DMS114 treated with DMSO at 0.1 percent for 48 hours (cell line): Measurements from ENCODE around the gene ADCY3.
A peak's percentile ranks its signal among the peaks of the same experiment; 100 is the strongest.
"Not testable (repeated sequence)": the region's sequence is repeated elsewhere in the genome, so short reads cannot be mapped to it uniquely, and the experiment has no call there.

ENCODE experiments used
- DNase-seq: peaks from one replicate; lab custom pipeline; 2025; ENCODE audit not compliant: unreplicated experiment; lab: John Stamatoyannopoulos, UW

Gene ADCY3

GRCh38 chr2:24819442-24820174 is 100.4 kb downstream of the ADCY3 start:
- DNase-seq, result no peak

DNA sequence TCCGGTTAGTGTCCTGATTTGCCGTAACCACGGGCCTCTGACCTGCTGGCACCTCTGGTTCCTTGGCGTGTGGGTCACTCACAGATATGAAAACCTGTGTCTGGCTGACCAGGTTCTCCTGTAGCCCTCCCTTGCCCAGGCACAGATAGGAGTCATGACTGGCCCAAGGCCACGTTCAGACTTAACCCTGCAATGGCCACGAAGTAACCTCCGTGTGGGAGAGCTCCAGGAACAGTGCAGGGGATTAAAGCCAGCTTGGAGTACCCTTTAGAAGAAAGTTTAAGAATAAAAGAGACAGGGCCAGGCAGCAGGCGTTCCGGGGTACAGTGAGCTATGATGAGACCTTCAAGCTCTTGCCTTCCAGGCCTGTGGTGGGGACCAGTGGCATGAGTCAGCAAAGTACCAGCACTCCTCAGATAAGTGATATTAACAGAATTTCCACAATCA is 101.3 kb downstream of the ADCY3 start:
- no peak for DNase-seq

GRCh38 chr2:24816884-24817283 is 103.2 kb downstream of the ADCY3 start:
- DNase-seq, result no peak

- DNase-seq, result no peak
These were observed 103.6 kb downstream of the ADCY3 start for GRCh38 chr2:24816404-24816803.

DNA sequence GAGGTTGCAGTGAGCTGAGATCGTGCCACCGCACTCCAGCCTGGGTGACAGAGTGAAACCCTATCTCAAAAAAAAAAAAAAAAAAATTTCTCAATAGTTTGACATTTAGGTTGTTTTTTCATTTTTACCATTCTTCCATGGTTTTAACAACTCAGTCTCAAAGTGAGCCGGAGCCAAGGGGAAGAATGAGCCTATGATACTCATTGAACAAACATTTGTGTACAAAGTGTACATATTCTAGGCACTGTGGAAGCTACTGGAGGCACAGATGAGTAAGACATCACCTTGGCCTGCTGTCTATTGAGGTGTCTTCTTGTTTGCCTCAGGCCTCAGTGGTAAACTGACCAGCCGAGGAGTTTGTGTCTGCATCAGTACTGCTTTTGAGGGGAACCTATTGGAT is 104.9 kb downstream of the ADCY3 start:
- no peak for DNase-seq

DNA sequence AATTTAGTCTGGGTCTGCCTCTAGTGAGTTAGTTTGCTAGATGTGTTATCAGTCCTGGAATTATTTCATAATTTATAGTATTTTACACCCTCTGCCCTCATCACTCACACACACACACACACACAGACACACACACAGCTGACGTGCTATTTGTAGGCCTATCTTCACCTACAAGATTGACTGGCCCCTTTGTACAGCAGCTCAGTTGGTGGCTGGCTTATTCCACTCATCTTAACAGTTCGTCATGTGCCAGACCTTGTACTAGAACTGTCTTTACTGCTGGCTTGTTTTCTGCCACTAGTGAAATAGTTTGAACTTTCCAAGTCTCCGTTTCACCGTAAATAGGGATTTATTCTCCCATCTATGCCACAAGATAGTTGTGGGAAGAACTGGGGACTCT is 105.5 kb downstream of the ADCY3 start:
- no peak for DNase-seq

DNA sequence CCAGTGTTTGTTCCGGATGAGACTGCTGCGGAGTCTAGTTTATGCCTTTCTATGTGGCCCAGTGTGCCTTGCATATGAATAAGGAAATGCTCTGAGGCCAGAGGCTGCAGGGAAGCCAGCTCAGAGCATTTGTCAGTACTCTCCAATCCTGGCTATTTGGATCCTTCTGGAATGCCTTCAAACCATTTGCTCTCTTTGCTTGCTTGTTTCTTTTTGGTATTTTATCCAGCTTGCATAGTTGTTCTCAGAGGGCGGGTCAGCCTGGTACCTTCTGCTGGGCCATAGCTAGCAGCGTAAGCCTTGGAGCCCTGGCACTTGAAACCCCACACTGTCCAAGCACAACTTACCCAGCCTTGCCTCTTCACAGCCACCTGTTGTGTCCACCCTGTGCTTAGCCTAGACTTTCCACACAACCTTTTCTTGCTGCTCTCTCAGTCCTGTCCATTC is 106.3 kb downstream of the ADCY3 start:
- no peak for DNase-seq

DNA sequence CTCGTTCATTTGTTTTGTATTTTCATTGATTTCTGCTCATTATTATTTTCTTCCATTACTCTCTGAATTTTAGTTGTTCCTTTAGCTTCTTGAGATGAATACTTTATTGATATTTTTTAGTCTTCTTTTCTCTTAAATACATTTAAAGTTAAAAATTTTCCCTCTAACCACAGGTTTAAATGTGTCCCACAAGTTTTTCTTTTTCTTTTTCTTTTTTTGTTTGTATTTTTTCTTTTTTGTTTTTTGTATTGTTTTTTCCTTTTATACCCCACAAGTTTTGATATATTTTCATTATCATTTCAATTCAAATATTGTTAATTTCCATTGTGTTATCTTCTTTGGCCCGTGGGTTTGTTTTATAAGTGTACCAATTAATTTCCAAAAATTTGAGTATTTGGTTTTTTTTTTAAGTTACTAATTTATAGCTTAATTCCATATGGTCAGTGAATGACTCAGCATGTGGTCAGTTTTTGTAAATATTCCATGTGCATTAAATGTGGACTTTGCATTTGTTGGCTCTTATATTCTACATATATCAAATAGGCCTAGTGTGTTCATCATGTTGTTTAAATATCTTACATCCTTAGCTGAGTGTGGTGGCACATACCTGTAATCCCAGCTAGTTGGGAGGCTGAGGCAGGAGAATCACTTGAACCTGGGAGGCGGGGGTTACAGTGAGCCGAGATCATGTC is 110.6 kb downstream of the ADCY3 start:
- DNase-seq, result no peak

DNA sequence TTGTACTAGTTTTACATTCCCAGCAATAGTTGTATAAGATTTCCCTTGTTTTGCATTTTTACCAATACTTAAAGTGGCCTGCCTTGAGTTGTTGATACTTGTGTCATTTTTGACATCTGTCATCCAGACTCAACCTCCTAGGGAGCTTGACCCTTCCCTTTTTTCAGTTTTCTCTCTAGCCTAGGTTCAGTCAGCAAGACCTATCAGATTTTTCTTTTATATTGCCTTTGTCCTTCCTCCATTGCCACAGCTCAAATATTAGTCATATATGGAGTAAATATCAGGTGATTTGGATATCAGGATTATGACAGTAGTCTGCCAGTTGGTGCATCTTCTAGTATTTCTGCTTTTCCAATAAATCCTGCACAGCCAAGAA is 113.4 kb downstream of the ADCY3 start:
- DNase-seq, result no peak

- not testable (repeated sequence) for DNase-seq
These were observed 114.0 kb downstream of the ADCY3 start for GRCh38 chr2:24805811-24806660.

DNA sequence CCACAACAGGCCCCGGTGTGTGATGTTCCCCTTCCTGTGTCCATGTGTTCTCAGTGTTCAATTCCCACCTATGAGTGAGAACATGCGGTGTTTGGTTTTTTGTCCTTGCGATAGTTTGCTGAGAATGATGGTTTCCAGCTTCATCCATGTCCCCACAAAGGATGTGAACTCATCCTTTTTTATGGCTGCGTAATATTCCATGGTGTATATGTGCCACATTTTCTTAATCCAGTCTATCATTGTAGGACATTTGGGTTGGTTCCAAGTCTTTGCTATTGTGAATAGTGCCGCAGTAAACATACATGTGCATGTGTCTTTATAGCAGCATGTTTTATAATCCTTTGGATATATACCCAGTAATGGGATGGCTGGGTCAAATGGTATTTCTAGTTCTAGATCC is 119.5 kb downstream of the ADCY3 start:
- not testable (repeated sequence) for DNase-seq

- no peak for DNase-seq
These were observed 122.4 kb downstream of the ADCY3 start for GRCh38 chr2:24797644-24798043.

- DNase-seq, result peak; percentile 13
These were observed 126.1 kb downstream of the ADCY3 start for GRCh38 chr2:24793761-24794435.

DNA sequence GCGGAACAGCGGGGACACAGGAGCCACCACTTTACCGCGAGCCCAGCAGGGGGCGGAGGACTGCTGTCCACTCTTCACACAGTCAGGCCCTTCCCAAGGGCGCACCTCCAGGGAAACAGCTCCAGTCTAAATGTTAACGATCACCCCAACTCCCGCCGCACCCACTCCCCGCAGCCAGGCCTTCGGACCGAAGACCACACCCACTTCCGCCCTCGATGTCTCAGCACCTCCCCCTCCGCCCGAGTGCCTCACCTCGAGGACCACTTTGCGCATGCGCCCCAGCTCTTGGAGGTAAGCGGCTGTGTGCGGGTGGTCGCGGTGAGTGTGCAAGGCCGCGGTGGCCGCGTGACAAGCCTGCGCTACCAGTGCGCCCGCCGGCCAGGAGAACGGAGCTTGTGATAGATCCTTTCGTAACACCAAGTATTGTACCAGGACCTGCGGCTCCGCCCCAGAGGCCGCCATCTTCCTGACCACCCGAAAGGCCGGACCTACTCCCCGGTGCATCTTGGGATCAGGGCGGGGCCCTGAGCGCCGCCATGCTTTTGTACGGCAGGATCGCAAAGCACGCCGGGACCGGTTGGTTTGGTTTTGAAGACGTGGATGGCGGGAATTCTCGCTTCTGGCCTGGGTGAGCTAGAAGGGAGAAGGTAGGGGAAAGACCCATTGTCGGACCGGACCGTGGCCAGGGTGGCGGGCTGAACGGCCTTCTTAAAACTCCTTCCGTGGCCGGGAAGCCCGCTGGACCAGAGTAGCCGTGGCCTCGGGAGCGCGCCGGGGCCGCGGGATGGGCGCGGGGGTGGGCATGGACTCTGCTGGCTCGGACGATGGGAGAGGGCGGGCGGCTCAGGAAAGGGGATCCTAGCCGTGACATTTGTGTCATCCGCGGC is 126.9 kb downstream of the ADCY3 start, which contains the start of the genes CENPO and PTRHD1:
Gene CENPO (plus strand): TSS at position 552 of the 887 bp plus-strand sequence. CDS start 495 bp downstream, outside the sequence.
Gene PTRHD1 (minus strand): TSS at position 518 of the 887 bp plus-strand sequence. CDS start 14 bp downstream, at position 504.
- DNase-seq, result peak; percentile 94

DNA sequence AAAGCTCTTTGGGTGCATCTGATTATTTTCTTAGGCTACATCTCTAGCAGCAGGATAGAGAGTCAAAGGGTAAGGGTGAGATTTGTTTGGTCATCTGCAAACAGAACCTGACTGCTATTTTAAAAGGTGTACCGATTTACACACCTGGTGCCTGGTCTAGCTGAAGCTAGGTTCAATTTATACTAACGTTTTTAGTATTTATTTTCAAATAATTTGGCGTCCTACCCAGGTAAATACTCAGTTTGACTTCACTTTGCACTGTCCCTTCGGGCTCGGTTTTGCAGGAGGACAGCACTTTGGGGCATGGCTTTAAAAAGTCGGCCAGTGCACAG is 127.5 kb downstream of the ADCY3 start:
- DNase-seq, result no peak

- no peak for DNase-seq
These were observed 128.6 kb downstream of the ADCY3 start for GRCh38 chr2:24791452-24791851.

GRCh38 chr2:24788816-24789215 is 131.2 kb downstream of the ADCY3 start:
- no peak for DNase-seq

- DNase-seq, result no peak
These were observed 132.5 kb downstream of the ADCY3 start for GRCh38 chr2:24787532-24787931.

GRCh38 chr2:24785671-24786321 is 134.2 kb downstream of the ADCY3 start:
- no peak for DNase-seq
